ENCODE measurements around the gene IGF2R. TPM values are rescaled to one million over a fixed set of nuclear protein-coding genes. Genes with fewer than 3 reads are reported as not detected.
A peak's percentile ranks its signal among the peaks of the same experiment; 100 is the strongest.
"Not testable (repeated sequence)": the region's sequence is repeated elsewhere in the genome, so short reads cannot be mapped to it uniquely, and the experiment has no call there.

The IGF2R gene
- total RNA-seq, 1 donor from 2014 or later = 93.1 TPM

- peak; percentile 35 for DNase-seq
These were observed 15.7 kb upstream of the IGF2R start for GRCh38 chr6:159953091-159953601.

- DNase-seq = no peak
These were observed 12.9 kb upstream of the IGF2R start for GRCh38 chr6:159955945-159956361.

GRCh38 chr6:159957071-159957673, 11.7 kb upstream of the IGF2R start:
- no peak for DNase-seq

GRCh38 chr6:159959165-159959975, 9.5 kb upstream of the IGF2R start:
- no peak for DNase-seq

- DNase-seq = no peak
These were observed 8.9 kb upstream of the IGF2R start for GRCh38 chr6:159959976-159960384.

GRCh38 chr6:159960485-159960884, 8.4 kb upstream of the IGF2R start:
- DNase-seq = no peak

- DNase-seq = no peak
These were observed 7.4 kb upstream of the IGF2R start for GRCh38 chr6:159961528-159961927.

GRCh38 chr6:159963111-159963510, 5.8 kb upstream of the IGF2R start:
- DNase-seq = no peak

- no peak for DNase-seq
These were observed 4.8 kb upstream of the IGF2R start for GRCh38 chr6:159964046-159964445.

GRCh38 chr6:159966339-159966738, 2.5 kb upstream of the IGF2R start:
- no peak for DNase-seq

- DNase-seq = no peak
These were observed 1.9 kb upstream of the IGF2R start for GRCh38 chr6:159966981-159967380.

GRCh38 chr6:159967621-159968020, 1.3 kb upstream of the IGF2R start:
- DNase-seq = not testable (repeated sequence)

- no peak for DNase-seq
These were observed 476 bp downstream of the IGF2R start for GRCh38 chr6:159969204-159969912.

- peak; percentile 78 for DNase-seq
These were observed 1.0 kb downstream of the IGF2R start for GRCh38 chr6:159969921-159970320.

- no peak for DNase-seq
These were observed 1.8 kb downstream of the IGF2R start for GRCh38 chr6:159970659-159971063.

GRCh38 chr6:159971341-159972178, 2.7 kb downstream of the IGF2R start:
- DNase-seq = no peak

- DNase-seq = no peak
These were observed 3.8 kb downstream of the IGF2R start for GRCh38 chr6:159972506-159973268.

GRCh38 chr6:159973406-159973805, 4.5 kb downstream of the IGF2R start:
- peak; percentile 69 for DNase-seq

- no peak for DNase-seq
These were observed 5.1 kb downstream of the IGF2R start for GRCh38 chr6:159973951-159974350.

GRCh38 chr6:159974932-159975331, 6.0 kb downstream of the IGF2R start:
- no peak for DNase-seq

- no peak for DNase-seq
These were observed 7.9 kb downstream of the IGF2R start for GRCh38 chr6:159976686-159977254.
